Activated B cell treated with CpG ODN at 0.5 μM for 24 hours (primary cell): ENCODE measurements around the gene ASGR2. TPM values are rescaled to one million over a fixed set of nuclear protein-coding genes. Genes with fewer than 3 reads are reported as not detected.
"Not testable (repeated sequence)": the region's sequence is repeated elsewhere in the genome, so short reads cannot be mapped to it uniquely, and the experiment has no call there.

Experiments used
- ATAC-seq: fragments of 200-7000 bp; cut with Tn5 transposase; one replicate; pipeline ENCODE4 v1.10.0; 2021; ENCODE audit warnings: low read depth, mild to moderate bottlenecking, moderate library complexity
- CTCF ChIA-PET: fragments of 350-600 bp; sonication (Branson Sonifier 250); formaldehyde crosslinking; loops from one replicate; lab custom pipeline; 2021; ENCODE audit warnings: antibody characterized with exemption; lab: Charles Lee
- POLR2A ChIA-PET: fragments of 350-600 bp; sonication (Branson Sonifier 250); formaldehyde crosslinking; loops from one replicate; lab custom pipeline; 2021; ENCODE audit warnings: antibody characterized with exemption; lab: Charles Lee
- DNase-seq: peaks from one replicate; pipeline ENCODE4 v3.0.0; 2022
- H3K27ac Mint-ChIP-seq: one replicate; pipeline ENCODE4 v1.8.0; 2020; ENCODE audit warnings: mixed read lengths
- H3K27me3 Mint-ChIP-seq: one replicate; pipeline ENCODE4 v1.8.0; 2021; ENCODE audit warnings: mixed read lengths
- H3K36me3 Mint-ChIP-seq: one replicate; pipeline ENCODE4 v1.8.0; 2021; ENCODE audit warnings: low read depth, mixed read lengths
- H3K4me1 Mint-ChIP-seq: one replicate; pipeline ENCODE4 v1.8.0; 2021; ENCODE audit warnings: mixed read lengths
- H3K4me3 Mint-ChIP-seq: one replicate; pipeline ENCODE4 v1.8.0; 2020; ENCODE audit warnings: mild to moderate bottlenecking, mixed read lengths
- H3K9me3 Mint-ChIP-seq: one replicate; pipeline ENCODE4 v1.8.0; 2020; ENCODE audit warnings: mixed read lengths
- CTCF ChIP-seq: fragments of 200-600 bp; IDR thresholded peaks from one replicate; pipeline ENCODE4 v1.8.0; 2022; ENCODE audit warnings: antibody characterized with exemption, mild to moderate bottlenecking
- intact Hi-C: fragments of 100-400 bp; cut with micrococcal nuclease; formaldehyde crosslinking; loops from one replicate; pipeline ENCODE4 v1.15.1; 2024
- total RNA-seq: library from RNA; stranded (reverse); gene quantifications from 2 replicates; pipeline ENCODE4 v1.2.3, GENCODE V29; 2022

The ASGR2 gene
- total RNA-seq, 1 donor from 2014 or later, result not detected

DNA sequence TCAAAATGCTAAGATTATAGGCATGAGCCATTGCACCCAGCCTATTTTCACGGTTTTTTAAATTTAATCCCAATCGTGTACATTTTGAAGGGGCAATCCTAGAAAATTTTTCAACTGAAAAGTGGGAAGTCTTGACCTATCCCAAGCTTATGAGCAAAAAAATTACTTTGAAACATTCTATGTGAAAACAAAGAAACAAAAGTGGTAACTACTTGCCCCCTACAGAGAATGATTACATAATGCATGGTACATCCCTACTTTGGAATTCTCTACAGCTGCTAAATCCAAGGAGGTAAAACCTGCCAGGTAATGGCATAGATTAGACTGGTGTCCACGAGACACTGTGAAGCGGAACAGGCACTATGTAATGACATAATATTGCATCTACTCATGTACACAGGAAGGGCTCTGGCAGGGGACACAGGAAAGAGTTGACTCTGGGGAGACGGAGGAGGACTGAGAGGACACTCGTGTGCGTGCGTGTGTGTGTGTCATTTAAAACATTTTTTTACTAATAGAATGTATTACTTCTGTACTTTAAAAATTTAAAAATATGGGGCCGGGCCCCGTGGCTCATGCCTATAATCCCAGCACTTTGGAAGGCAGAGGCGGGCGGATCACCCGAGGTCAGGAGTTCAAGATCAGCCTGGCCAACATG, 15.7 kb downstream of the ASGR2 start:
- Mint-ChIP-seq H3K4me1 (peaks cover 36% of the 10 kb centered on the region), H3K27ac (no peak overlapping the region), H3K36me3 (no peaks in the 10 kb centered on the region), H3K9me3 (no peaks in the 10 kb centered on the region), H3K4me3 (no peak overlapping the region), H3K27me3 (peaks cover 8% of the 10 kb centered on the region)
- no peak for DNase-seq
- ATAC-seq, result no peak
- TF ChIP-seq CTCF, result no peak
- ChIA-PET CTCF (no interaction called here), POLR2A (interaction anchor here (0.7 to 1.0 kb wide), 2 partner anchors 11 to 33 kb away, joined by 3 read pairs; no protein-coding TSS in a partner anchor)
- intact Hi-C loops, result no loop called here

DNA sequence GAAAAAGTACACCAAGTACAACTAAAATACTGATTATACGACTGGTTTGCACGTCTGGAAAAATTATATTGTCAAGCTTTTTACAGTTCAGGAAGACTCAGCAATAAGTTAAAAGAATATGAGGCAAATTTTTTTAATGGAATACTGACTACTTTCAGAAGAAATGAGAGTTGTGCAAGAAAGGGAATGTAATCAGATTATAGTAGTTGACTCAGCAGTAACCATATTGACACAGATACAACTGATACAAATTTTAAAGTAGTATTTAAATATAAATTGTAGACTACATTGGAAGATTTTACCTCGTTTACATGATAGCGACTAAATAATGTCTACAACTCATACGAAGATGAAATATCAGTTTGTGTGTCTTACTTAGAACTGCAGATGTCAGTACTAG, 16.7 kb downstream of the ASGR2 start:
- ChIA-PET CTCF (no interaction called here), POLR2A (interaction anchor here (0.6 to 1.0 kb wide), 2 partner anchors 34 to 46 kb away, joined by 3 read pairs; no protein-coding TSS in a partner anchor)
- peaks cover 6% of the 10 kb centered on the region for H3K27me3 Mint-ChIP-seq
- intact Hi-C loops, result no loop called here
- no peaks in the 10 kb centered on the region for H3K36me3 Mint-ChIP-seq
- DNase-seq, result no peak
- no peak overlapping the region for H3K4me3 Mint-ChIP-seq
- no peak for TF ChIP-seq CTCF
- no peak overlapping the region for H3K27ac Mint-ChIP-seq
- H3K9me3 Mint-ChIP-seq, result no peaks in the 10 kb centered on the region
- ATAC-seq, result no peak
- H3K4me1 Mint-ChIP-seq, result peaks cover 41% of the 10 kb centered on the region

GRCh38 chr17:7095625-7096024, 19.0 kb downstream of the ASGR2 start:
- ATAC-seq (peak; percentile 47), DNase-seq (no peak)
- no peaks in the 10 kb centered on the region for H3K9me3 Mint-ChIP-seq
- peaks cover 41% of the 10 kb centered on the region for H3K4me1 Mint-ChIP-seq
- peak overlapping the region; percentile 46 for H3K27ac Mint-ChIP-seq
- intact Hi-C loops, result loop anchor here (2.0 kb wide), 1 partner anchor 37 kb away; no protein-coding TSS in a partner anchor
- H3K36me3 Mint-ChIP-seq, result no peaks in the 10 kb centered on the region
- peak overlapping the region; percentile 28 for H3K4me3 Mint-ChIP-seq
- H3K27me3 Mint-ChIP-seq, result peaks cover 4% of the 10 kb centered on the region
- TF ChIP-seq CTCF, result no peak
- CTCF ChIA-PET, result no interaction called here
- POLR2A ChIA-PET, result interaction anchor here (1.0 to 1.5 kb wide), 3 partner anchors 35 to 50 kb away, joined by 3 to 13 read pairs (median 6); no protein-coding TSS in a partner anchor

- H3K36me3 Mint-ChIP-seq, result no peaks in the 10 kb centered on the region
- DNase-seq (no peak), ATAC-seq (no peak)
- H3K27ac Mint-ChIP-seq, result no peak overlapping the region
- TF ChIP-seq CTCF, result no peak
- H3K4me1 Mint-ChIP-seq, result peaks cover 41% of the 10 kb centered on the region
- peaks cover 4% of the 10 kb centered on the region for H3K27me3 Mint-ChIP-seq
- CTCF ChIA-PET, result no interaction called here
- no peaks in the 10 kb centered on the region for H3K9me3 Mint-ChIP-seq
- POLR2A ChIA-PET, result interaction anchor here (0.6 kb wide), 1 partner anchor 51 kb away, joined by 5 read pairs; no protein-coding TSS in a partner anchor
- peak overlapping the region; percentile 29 for H3K4me3 Mint-ChIP-seq
- intact Hi-C loops, result loop anchor here (2.0 kb wide), 1 partner anchor 38 kb away; no protein-coding TSS in a partner anchor
Measured at GRCh38 chr17:7094652-7095019, 20.0 kb downstream of the ASGR2 start.

GRCh38 chr17:7091311-7092005, 23.2 kb downstream of the ASGR2 start:
- H3K4me3 Mint-ChIP-seq, H3K9me3 Mint-ChIP-seq, H3K27me3 Mint-ChIP-seq, POLR2A ChIA-PET, H3K36me3 Mint-ChIP-seq, intact Hi-C loops, CTCF ChIA-PET, H3K27ac Mint-ChIP-seq, ATAC-seq, DNase-seq: not testable (repeated sequence)
- peaks cover 31% of the 10 kb centered on the region for H3K4me1 Mint-ChIP-seq

DNA sequence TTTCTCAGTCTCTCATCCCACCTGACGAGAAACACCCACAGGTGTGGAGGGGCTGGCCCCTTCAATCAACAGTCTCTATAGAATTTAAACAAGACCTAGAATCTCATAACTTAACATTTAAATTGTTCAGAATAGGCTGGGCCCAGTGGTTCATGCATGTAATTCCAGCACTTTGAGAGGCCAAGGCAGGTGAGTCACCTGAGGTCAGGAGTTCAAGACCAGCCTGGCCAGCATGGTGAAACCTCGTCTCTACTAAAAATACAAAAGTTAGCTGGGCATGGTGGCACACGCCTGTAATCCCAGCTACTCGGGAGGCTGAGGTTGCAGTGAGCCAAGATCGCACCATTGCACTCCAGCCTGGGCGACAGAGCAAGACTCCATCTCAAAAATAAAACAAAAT, 25.1 kb downstream of the ASGR2 start:
- H3K27ac Mint-ChIP-seq, ATAC-seq, POLR2A ChIA-PET, H3K9me3 Mint-ChIP-seq, H3K36me3 Mint-ChIP-seq, DNase-seq, intact Hi-C loops, CTCF ChIA-PET, H3K4me3 Mint-ChIP-seq: not testable (repeated sequence)
- Mint-ChIP-seq H3K4me1 (peaks cover 12% of the 10 kb centered on the region), H3K27me3 (peaks cover 12% of the 10 kb centered on the region)

GRCh38 chr17:7088442-7088841, 26.2 kb downstream of the ASGR2 start:
- H3K9me3 Mint-ChIP-seq, ATAC-seq, H3K4me1 Mint-ChIP-seq, DNase-seq, H3K4me3 Mint-ChIP-seq, H3K27ac Mint-ChIP-seq, intact Hi-C loops, POLR2A ChIA-PET, H3K36me3 Mint-ChIP-seq, CTCF ChIA-PET: not testable (repeated sequence)
- peaks cover 16% of the 10 kb centered on the region for H3K27me3 Mint-ChIP-seq
